ENCODE results near the gene MTSS2. TPM values are rescaled to one million over a fixed set of nuclear protein-coding genes. Genes with fewer than 3 reads are reported as not detected.

Gene MTSS2
- polyA plus RNA-seq, 1 donor from 2014 or later: 20.4 TPM

- no peaks in the 10 kb centered on the region for H3K79me2 ChIP-seq (replicated peaks; ENCODE audit: insufficient read depth, low read length)
- H4K20me1 ChIP-seq (ENCODE audit: insufficient read depth): no peaks in the 10 kb centered on the region
- no peak overlapping the region for H3K27ac ChIP-seq (ENCODE audit: low read length)
- H3F3A ChIP-seq (ENCODE audit: insufficient read depth, low read length, poor library complexity, severe bottlenecking): no peaks in the 10 kb centered on the region
- H3K9ac ChIP-seq (ENCODE audit: low read length): no peak overlapping the region
- H3K36me3 ChIP-seq (ENCODE audit: insufficient read depth, low read length): no peaks in the 10 kb centered on the region
- no peaks in the 10 kb centered on the region for H3K9me2 ChIP-seq (ENCODE audit: insufficient read depth, low read length)
- H3K27me3 ChIP-seq (ENCODE audit: insufficient read depth, low read depth, low read length): no peaks in the 10 kb centered on the region
- H3K4me3 ChIP-seq (ENCODE audit: low read length): no peak overlapping the region
- TF ChIP-seq, protein P1, sequence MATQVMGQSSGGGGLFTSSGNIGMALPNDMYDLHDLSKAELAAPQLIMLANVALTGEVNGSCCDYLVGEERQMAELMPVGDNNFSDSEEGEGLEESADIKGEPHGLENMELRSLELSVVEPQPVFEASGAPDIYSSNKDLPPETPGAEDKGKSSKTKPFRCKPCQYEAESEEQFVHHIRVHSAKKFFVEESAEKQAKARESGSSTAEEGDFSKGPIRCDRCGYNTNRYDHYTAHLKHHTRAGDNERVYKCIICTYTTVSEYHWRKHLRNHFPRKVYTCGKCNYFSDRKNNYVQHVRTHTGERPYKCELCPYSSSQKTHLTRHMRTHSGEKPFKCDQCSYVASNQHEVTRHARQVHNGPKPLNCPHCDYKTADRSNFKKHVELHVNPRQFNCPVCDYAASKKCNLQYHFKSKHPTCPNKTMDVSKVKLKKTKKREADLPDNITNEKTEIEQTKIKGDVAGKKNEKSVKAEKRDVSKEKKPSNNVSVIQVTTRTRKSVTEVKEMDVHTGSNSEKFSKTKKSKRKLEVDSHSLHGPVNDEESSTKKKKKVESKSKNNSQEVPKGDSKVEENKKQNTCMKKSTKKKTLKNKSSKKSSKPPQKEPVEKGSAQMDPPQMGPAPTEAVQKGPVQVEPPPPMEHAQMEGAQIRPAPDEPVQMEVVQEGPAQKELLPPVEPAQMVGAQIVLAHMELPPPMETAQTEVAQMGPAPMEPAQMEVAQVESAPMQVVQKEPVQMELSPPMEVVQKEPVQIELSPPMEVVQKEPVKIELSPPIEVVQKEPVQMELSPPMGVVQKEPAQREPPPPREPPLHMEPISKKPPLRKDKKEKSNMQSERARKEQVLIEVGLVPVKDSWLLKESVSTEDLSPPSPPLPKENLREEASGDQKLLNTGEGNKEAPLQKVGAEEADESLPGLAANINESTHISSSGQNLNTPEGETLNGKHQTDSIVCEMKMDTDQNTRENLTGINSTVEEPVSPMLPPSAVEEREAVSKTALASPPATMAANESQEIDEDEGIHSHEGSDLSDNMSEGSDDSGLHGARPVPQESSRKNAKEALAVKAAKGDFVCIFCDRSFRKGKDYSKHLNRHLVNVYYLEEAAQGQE (IDR thresholded peaks at IDR 0.05; ENCODE audit: borderline replicate concordance): no peak
- no peak for TF ChIP-seq MXI1 (conservative IDR thresholded peaks at IDR 0.05; ENCODE audit: poor library complexity, severe bottlenecking)
- no peak for TF ChIP-seq EP300 (conservative IDR thresholded peaks at IDR 0.05; ENCODE audit: poor library complexity, severe bottlenecking)
- no peak for TF ChIP-seq TAF1 (IDR thresholded peaks at IDR 0.05; ENCODE audit: low read depth)
- no peak overlapping the region for H2AFZ ChIP-seq (ENCODE audit: low read depth, low read length)
- H3K9me3 ChIP-seq (ENCODE audit: low read length): no peaks in the 10 kb centered on the region
- no peak overlapping the region for H3K4me2 ChIP-seq (ENCODE audit: low read length)
Observed at GRCh38 chr16:70730944-70731343, 45.1 kb upstream of the MTSS2 start.

DNA sequence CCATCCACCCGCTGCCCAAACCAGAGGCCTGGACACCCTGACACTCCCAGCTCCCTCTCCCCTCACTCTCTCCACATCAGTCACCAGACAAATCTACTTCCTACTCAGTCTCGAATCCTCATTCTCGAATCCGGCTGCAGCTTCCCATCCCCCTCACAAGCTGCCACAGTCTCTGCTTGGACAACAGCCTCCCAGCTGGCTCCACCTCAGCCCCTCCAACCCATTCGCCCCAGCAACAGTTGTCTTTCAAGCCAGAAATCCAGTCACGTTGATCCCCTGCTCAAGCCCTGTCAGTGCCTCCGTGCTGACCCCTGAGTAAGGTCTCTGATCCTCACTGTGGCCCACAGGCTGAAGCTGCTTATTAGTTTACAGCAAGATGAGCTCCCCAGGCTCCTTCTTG is 44.2 kb upstream of the MTSS2 start:
- H3K27ac ChIP-seq (ENCODE audit: low read length): no peak overlapping the region
- H3K9ac ChIP-seq (ENCODE audit: low read length): no peak overlapping the region
- H3K4me2 ChIP-seq (ENCODE audit: low read length): no peak overlapping the region
- no peaks in the 10 kb centered on the region for H3K36me3 ChIP-seq (ENCODE audit: insufficient read depth, low read length)
- TF ChIP-seq EZH2 (IDR thresholded peaks at IDR 0.05; ENCODE audit: borderline replicate concordance, insufficient read depth, low read length, poor library complexity, severe bottlenecking) (no peak), SMC3 (conservative IDR thresholded peaks at IDR 0.05; ENCODE audit: poor library complexity) (no peak), POLR2AphosphoS5 (IDR thresholded peaks at IDR 0.05) (no peak), CTCF (IDR thresholded peaks at IDR 0.05; ENCODE audit: poor library complexity, severe bottlenecking) (no peak)
- TF ChIP-seq, protein P1 (IDR thresholded peaks at IDR 0.05; ENCODE audit: borderline replicate concordance): no peak
- H3K9me3 ChIP-seq (ENCODE audit: low read length): no peaks in the 10 kb centered on the region
- no peaks in the 10 kb centered on the region for H3K79me2 ChIP-seq (replicated peaks; ENCODE audit: insufficient read depth, low read length)
- no peak overlapping the region for H3K4me3 ChIP-seq (ENCODE audit: low read length)
- H3K9me2 ChIP-seq (ENCODE audit: insufficient read depth, low read length): no peaks in the 10 kb centered on the region
- no peaks in the 10 kb centered on the region for H3K27me3 ChIP-seq (ENCODE audit: insufficient read depth, low read depth, low read length)
- no peaks in the 10 kb centered on the region for H3F3A ChIP-seq (ENCODE audit: insufficient read depth, low read length, poor library complexity, severe bottlenecking)
- H4K20me1 ChIP-seq (ENCODE audit: insufficient read depth): no peaks in the 10 kb centered on the region
- H2AFZ ChIP-seq (ENCODE audit: low read depth, low read length): no peak overlapping the region
